ENCODE measurements around the gene TMEM168.
"Not testable (repeated sequence)": the region's sequence is repeated elsewhere in the genome, so short reads cannot be mapped to it uniquely, and the experiment has no call there.

Gene TMEM168

DNA sequence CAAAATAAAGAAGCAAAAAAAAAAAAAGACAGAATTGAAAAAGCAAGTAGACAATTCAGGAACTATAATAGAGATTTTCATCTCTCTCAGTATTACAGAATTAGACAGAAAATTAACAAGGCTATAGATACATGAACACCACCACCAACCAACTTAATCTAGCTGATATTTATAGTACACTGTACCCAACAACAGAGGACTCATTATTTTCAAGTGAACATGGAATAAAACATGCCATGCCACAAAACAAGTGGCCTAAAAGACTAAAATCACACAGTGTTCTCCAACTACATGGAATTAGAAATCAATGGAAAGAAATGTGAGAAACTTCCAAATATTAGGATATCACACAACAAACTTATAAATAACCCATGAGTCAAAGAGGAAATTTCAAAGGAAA, 9.1 kb downstream of the TMEM168 start:
- no peak for DNase-seq

DNA sequence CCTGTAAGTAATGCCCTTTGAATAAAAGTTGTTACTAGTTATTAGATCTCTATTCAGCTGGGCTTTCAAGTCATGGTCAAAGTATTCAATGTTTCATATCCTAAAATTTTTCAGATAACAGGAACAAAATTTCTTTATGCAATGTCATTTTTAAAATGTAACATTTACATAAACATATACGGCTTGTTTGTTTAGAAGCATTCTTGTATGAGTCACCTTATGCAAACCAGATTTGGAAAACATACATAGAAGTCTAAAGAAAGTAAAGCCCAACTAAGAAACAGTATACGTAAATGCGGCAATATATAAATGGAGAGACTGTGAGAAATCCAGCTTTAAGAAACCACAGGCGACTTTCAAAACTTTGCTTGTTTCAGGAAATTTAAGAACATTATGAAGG, 10.5 kb downstream of the TMEM168 start:
- DNase-seq, result no peak

DNA sequence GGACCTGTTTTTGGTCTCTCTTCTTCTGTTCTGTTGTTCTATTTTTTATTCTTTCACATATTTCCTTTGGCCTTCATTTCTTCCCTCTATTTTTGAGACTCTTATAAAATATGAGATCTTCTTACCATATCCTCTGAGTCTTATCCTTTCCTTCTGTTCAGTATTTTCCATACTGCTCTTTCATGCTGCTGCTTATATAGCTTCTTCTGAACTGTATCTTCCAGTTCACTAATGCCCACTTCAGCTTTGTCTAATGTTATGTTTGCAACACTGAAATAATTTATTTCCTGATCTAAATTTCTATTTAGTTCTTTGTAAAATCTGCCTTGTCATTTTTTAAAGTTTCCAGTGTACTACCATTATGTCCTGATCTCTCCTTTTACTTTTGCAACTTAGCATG, 12.8 kb downstream of the TMEM168 start:
- DNase-seq, result no peak

DNA sequence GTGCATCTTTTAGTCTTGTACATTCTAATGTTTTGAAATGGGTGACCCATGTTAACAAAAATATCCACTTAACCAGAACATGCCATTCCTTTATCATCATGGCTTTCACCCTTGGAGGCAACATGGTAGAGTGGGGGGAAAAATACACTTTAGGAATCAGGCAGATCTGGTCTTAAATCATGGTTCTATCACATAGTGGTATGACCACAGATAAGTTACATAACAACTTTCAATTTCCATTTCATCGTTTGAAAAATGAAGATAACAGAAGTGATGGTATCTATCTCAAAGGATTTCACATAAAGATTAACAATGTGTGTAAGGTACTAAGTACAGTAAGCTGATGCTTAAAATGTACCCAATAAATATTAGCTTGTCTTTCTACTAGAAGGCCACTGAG, 19.0 kb downstream of the TMEM168 start:
- DNase-seq, result no peak

DNA sequence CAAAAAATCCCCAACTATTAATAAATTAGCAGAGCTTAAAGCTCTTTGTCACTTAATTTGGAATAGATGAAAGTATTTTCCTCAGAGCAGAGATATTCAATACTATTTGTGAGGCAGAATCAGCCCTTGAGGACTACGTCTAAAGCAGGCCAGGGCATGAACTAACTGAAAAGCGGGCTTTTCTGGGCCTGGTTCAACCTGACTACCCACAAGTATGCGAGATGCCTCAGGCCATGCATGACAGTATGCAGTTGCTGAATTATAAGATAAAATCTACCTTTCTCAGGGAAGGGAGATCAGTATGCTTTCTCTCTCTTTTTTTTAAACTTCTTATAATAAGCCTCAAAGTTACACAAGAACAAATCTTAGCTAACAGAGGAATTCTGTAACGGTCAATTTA, 20.1 kb downstream of the TMEM168 start:
- no peak for DNase-seq

DNA sequence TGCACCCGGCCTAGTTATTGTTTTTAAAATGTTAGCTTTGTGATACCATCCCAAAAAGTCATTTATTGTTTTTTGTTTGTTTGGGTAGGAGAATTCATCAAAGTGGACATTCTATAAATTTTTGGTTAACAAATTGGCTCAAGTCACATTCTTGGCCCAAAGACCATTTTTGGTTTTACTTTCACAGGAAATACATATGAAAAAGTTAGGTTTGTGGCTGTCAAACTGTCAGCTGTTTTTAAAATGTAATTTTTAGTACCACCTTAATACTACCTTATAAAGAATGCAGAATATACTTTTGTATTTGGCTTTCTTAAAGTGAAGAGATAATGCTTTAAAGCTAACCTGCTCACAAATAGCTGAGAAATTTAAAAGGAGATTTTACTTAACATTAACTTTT, 25.1 kb downstream of the TMEM168 start:
- no peak for DNase-seq

DNA sequence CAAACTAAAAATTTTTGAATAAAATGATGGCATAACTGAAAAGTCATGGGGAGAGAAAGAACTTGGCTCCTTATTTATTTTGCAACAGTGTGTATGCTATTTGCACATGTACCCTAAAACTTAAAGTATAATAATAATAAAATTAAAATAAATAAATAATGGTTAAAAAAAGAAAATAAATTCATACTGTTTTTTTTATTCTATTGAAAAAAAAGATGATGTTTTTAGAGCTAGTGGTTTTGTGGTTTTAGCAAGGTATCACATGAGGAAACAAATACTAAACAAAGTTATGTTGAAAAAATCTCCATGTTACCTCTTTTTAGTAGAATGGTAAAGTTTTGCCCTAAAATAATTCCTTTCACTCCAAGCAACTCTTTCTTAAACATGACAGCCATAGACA, 26.2 kb downstream of the TMEM168 start:
- DNase-seq, result no peak

DNA sequence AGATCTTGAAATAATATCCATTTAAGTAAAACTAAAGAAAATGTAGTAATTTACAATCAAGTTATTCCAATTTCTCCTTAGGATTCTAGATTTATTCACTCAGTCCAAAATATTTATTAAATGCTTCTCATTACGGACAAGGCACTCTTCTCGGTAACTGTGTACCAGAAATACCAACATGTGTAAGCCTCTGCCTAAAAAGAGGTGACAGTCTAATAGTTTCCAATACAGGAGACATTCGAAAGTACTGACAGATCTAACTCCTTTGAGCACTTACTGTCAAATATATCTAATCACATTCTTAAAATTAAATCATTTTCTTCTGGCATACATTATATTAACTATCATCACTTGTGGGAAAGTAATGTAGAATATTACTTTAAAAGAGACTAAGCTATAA, 26.9 kb downstream of the TMEM168 start:
- no peak for DNase-seq

DNA sequence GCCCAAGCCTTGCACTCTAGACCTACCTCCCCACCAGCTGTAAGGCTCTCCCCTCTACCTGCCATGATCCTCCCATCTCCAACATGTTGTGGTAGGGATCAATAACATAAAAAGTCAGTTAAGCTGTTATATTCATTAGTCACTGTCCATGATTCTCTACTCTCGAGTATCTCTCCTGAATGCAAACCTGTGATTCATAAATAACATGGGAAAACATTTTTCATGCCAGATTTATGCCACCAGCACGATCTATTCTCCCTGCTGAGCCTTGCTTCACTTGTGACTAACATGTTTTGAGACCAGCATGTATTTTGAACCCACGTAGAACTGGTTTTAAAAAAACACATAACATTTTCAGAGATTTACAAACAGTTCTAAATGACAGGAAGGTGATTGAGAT, 30.3 kb downstream of the TMEM168 start:
- DNase-seq, result no peak

DNA sequence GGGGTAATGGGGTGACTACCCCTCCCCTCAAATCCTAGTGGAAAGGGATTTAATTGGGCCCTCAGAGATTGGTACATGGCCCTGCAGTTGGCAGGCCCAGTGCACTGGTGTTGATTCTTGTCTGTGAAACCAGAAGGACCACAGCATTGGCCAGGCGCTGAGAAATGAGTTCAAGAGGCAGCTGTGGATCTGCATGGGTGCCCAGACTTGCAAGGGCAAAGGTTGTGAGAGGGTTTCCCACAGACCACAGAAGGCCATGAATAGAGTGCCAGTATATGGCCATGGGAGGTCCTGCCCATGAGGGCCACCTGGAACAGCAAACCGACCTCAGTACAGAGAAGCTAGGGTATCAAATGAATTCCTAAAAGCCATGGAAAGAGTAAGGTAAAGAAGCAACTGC, 32.9 kb downstream of the TMEM168 start:
- DNase-seq, result no peak

DNA sequence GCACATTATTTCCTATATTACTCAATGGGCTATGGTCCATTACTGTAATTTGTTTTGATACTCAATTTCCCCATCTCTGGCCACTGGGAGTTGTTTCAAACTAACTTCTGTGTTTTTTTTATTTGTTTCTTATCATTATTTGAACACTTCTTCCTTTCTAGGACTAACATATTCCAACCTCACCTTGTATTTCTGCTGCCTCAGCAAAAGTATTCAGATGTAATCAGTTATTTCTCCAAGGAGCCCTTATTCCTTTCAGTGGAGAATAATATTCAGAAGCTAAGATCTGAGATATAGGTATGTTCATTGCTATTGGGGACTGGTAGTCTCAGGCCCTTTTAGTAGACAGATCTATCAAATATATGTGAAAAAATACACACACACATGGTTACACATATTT, 36.9 kb downstream of the TMEM168 start:
- DNase-seq, result no peak

DNA sequence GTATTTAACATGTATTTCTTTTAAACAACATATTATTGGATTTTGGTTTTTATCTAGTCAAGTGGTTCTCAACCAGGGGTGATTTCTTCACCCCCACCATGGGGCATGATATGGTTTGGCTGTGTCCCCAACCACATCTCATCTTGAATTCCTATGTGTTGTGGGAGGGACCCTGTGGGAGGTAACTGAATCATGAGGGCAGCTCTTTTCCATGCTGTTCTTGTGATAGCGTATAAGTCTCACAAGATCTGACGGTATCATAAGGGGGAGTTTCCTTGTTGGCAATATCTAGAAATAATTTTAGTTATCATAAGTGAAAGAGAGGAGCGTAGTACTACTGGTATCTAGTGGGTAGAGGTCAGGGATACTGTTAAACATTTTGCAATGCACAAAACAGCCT, 37.6 kb downstream of the TMEM168 start:
- DNase-seq, result no peak

DNA sequence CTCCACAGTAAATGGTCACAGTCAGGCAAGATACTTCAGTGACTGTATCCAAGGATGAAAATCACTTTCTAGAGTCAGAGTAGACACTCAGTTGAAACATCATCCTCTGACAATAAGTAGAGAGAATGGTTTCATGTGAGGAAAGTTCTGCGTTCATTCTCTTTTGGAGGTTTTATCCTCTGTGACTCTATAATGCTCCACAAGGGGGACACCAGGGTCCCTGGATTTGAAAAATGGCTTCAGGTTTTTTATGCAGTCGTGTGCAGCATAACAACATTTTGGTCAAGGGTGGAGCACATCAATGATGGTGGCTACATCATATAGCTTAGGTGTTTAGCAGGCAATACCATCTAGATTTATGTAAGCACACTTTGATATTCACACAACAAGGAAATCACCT, 40.4 kb downstream of the TMEM168 start:
- no peak for DNase-seq

DNA sequence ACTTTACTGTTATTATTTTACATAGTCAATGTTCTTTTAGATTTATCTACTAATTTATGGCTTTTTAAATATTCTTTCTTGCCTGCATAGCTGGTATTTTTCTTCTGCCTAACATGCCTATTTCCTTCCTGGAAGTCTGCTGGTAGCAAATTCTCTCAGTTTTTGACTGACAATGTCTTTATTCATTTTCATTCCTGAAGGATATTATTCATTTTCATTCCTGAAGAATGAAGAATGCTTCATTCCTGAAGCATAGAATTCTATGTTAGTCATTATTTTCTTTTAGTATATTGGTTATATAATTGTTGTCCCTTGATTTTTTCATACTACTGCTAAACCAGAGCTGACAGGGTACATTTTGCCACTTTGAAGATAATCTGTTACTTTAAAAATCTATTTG, 41.8 kb downstream of the TMEM168 start:
- no peak for DNase-seq

DNA sequence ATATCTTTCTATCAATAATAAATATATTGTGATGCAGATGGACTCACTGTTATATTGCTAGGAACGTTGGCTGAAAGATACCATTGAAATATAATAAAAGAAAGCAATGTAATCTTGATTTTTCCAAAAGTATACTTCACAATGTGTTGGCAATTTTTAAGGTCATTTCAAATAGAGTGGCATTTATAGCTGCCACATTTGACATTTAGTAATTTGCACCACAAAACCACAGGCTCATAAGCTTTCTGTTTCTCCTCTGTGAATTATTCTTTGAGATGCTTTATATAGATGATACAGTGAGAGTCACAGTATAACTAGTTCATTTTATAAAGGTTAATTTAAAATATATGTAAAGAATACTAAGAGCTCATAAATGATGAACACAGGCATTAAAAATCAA, 44.6 kb downstream of the TMEM168 start:
- DNase-seq, result no peak

DNA sequence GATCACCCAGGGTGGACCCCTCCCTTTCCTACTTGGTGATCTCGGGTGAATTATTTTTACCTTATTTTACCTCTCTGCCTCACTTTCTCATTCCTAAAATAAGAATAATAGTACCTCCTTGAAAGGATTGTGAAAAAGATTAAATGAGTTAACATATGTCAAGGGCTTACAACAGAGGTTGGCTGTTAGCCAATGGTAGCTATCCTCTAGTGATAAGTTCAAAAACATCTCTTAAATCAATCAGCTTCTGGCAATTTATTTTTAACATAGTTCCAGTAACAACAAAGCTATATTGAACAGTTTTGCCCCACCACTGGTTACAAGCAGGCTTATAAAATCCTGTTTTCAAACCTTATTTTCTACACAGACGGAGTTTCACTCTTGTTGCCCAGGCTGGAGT, 45.4 kb downstream of the TMEM168 start:
- DNase-seq, result no peak

DNA sequence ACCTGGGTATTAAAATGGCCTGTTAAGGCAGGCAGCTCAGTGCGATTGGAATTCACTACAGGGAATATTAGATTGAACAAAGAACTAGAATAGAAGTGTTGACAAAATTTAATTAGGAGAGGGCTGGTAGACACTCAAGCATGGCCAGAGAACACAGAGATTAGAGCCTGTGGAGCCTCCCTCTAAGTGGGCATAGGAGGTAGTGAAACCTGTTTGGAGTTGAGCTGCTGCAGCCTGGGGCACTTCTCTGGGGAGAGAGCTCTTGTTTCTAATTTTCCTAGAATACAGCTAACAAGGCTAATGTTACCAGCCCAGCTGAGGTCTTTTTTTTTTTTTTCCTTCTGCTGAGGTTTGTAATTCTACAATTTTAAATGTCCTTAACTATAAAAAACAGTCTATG, 46.4 kb downstream of the TMEM168 start:
- no peak for DNase-seq

DNA sequence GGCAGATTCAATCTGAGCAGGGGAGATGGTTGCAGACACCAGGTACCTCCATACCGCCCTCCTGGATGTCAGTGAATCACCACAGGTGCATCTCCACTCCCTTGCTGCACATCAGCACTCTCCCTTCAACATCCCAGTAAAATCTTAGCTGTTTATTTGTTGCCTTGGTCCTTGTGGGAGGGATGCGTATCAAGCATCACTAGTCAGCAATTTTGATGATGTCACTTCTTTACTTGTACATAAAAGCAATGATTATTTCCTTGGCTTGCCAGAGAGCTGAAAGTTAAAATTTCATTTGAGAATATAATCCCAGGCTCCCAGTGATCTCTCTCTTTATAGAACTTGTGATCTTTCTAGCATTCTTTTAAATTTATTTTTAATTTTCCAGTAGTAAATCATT, 49.5 kb downstream of the TMEM168 start:
- DNase-seq, result no peak

DNA sequence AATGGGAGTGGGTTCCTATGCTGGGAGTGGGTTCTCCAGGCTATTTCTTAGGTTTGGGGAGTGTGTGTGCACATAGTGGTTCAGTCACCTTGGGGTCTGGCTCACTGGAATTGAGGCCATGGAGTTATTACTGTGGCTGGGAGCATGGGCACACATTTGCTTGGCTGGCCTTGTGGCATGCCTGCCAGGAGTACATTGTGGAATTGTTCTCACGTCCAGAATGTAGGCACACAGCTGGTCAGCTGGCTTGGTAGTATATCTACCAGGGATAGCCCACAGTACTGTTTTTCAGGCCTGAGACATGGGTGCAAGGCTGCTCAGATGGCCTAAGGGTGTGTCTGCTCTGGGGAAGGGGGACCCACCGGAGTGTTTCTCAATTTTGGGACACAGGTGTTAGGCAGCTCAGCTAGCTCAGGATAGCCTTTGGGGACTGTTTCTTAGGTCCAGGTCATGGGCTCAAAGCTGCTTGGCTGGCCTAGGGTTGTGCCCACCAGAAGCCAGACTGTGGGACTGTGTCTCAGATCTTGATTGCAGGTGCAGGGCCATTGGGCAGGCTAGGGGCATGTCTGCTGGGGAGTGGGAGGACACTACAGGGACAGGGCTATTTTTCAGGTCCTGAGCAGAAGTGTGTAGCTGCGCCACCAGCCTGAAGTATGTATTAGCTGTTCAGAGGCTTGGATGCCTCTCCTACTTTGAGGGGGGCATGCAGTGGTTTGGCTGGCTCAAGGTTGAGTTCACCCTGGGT, 50.6 kb downstream of the TMEM168 start:
- DNase-seq, result no peak

DNA sequence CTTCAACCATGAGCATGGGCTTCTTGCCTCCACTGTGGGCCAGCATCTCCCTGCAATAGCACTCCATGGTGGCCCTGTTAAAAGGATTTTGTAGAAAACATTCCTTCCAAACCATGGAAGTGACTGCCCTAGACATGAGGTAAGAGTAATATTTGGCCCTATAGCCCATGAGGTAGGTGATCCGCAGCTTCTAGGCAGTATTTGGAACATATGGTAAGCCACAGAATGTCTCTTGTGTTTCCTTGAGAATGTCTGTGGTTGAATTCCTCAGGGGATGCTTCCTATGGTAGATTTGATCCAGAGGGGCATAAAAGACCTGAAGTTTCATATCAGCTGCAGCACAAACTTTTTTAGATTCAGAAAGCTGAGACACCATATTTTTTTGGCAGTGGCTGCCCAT, 54.9 kb downstream of the TMEM168 start:
- no peak for DNase-seq

DNA sequence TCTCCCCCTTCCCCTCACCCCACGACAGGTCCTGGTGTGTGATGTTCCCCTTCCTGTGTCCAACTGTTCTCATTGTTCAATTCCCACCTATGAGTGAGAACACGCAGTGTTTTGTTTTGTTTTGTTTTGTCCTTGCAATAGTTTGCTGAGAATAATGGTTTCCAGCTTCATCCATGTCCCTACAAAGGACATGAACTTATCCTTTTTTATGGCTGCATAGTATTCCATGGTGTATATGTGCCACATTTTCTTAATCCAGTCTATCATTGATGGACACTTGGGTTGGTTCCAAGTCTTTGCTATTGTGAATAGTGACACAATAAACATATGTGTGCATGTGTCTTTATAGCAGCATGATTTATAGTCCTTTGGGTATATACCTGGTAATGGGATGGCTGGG, 58.9 kb downstream of the TMEM168 start:
- DNase-seq, result not testable (repeated sequence)

DNA sequence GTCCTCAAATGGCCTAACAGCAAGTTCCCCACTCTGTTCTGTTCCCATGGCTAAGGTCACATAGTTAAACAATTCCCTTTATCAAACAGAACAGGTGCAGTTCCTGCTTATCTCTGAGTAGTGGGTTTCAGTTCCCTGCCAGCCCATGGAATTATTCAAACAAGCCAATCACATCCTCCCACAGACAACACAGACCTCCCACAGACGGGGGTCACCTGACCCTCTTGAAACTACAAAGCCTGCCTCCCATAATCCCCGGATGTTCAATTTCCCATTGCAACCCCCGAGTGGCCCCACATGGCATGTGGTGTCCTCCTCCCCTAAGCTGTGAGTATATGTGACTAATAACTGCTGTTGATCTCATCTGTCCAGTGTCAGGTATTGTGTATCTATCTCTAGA, 64.1 kb downstream of the TMEM168 start:
- no peak for DNase-seq

DNA sequence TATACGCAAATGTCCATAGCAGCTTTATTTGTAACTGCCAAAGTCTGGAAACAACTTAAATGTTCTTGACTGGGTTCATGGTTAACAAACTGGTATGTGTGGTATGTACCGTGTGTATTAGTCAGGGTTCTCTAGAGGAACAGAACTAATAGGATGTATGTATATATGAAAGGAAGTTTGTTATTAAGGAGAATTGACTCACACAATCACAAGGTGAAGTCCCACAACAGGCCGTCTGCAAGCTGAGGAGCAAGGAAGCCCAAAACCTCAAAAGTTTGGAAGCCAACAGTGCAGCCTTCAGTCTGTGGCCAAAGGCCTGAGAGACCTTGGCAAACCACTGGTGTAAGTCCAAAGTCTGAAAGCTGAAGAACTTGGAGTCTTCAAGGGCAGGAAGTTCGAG, 66.8 kb downstream of the TMEM168 start:
- no peak for DNase-seq

DNA sequence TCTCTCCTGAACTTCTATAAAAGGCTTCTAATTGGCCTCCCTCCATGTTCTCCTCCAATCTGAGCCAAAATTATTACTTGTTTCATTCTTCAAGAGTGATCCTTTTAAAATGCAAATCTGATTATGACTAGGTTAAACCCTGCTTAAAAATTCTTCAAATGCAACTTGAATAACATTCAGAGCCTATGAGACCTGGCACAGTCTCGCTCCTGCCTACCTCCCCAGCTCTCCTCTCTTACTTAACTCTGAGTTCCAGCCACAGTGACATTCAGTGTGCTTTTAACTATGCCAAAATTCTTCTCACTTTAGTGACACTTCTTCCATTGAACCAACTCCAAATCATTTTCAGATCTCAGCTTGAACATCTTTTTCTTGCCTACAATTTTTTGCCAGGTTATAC, 68.8 kb downstream of the TMEM168 start:
- DNase-seq, result no peak

DNA sequence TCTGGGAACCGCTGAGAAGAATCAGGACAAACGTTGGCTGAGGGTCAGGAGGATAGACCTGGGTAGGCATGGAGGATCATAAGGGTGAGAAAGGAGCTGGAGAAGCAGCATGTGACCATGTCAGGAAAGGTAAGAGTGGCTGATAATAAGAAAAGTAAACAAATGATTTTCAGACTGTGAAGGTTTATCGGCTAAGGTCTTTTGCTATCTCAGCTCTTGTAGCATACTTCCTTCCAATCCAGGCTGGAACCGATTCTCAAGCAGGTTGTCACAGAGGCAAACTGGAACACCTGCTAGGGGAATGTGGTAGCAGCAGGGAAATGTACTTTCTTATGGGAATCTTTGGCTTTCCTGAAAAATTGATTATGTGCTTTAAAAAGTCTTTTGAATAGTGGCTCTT, 74.7 kb downstream of the TMEM168 start:
- DNase-seq, result no peak

DNA sequence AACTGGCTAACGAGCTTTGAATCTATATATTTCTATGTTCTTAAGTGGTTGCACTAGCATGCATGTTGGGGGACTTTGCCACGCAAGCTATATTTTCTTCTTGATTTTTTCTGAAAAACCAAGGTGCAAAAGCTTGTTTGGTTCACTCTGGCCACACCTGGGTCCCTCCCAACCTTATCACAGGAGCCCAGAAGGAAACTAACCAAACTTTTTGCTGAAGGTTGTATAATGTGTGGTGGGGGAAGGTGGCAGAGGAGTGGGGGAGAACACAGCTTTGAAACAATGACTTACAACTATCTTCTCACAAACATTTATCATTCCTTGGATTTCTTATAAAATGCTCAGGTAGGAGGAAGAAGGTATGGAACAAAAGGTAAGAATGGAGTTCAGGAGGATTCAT, 75.3 kb downstream of the TMEM168 start:
- no peak for DNase-seq
